ENCODE results near the gene SRGAP1. TPM values are rescaled to one million over a fixed set of nuclear protein-coding genes. Genes with fewer than 3 reads are reported as not detected.

Gene SRGAP1
- total RNA-seq, 1 experiment from 2014 or later: 28.3 TPM

DNA sequence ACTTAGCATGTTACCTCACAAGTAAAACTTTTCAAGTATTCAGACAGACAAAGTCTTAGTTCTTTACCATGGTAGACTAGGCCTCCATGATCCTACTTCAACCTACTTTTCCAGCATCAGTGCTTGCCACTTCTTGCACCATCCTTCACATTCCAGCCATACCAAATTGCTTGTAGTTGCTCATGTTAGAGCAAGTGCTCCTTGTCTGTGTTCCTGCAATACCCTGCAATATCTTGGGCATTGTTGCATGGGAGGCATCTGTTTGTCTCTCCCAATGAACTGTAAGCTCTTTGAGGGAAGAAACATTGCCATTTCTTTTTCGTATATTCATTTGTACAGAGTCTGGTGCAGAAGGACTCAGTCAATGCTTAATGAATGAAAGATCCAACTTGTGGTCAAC is 78.0 kb downstream of the SRGAP1 start:
- no peak overlapping the region for H3K4me3 Mint-ChIP-seq (ENCODE audit: low read depth, unreplicated experiment)
- BruUV-seq (replicated peaks): no TSS peak
- H3K27ac Mint-ChIP-seq (ENCODE audit: unreplicated experiment): no peak overlapping the region
- H3K36me3 Mint-ChIP-seq (ENCODE audit: insufficient read depth, unreplicated experiment): peaks cover 11% of the 10 kb centered on the region
- DNase-seq: no peak
- no peaks in the 10 kb centered on the region for H3K27me3 Mint-ChIP-seq (ENCODE audit: unreplicated experiment)
- H3K4me1 Mint-ChIP-seq (ENCODE audit: low read depth, unreplicated experiment): peaks cover 61% of the 10 kb centered on the region
- peaks cover 6% of the 10 kb centered on the region for H3K9me3 Mint-ChIP-seq (ENCODE audit: low read depth, unreplicated experiment)
- intact Hi-C loops (cut with micrococcal nuclease; ENCODE audit: unreplicated experiment): no loop called here
- no peak for TF ChIP-seq CTCF (IDR thresholded peaks at IDR 0.05; ENCODE audit: unreplicated experiment)
- CTCF ChIA-PET: no interaction called here

- CTCF ChIA-PET: no interaction called here
- Mint-ChIP-seq H3K27me3 (ENCODE audit: unreplicated experiment) (no peaks in the 10 kb centered on the region), H3K9me3 (ENCODE audit: low read depth, unreplicated experiment) (peaks cover 6% of the 10 kb centered on the region), H3K36me3 (ENCODE audit: insufficient read depth, unreplicated experiment) (peaks cover under 1% of the 10 kb centered on the region), H3K4me3 (ENCODE audit: low read depth, unreplicated experiment) (no peak overlapping the region), H3K4me1 (ENCODE audit: low read depth, unreplicated experiment) (peaks cover 38% of the 10 kb centered on the region), H3K27ac (ENCODE audit: unreplicated experiment) (no peak overlapping the region)
- no peak for TF ChIP-seq CTCF (IDR thresholded peaks at IDR 0.05; ENCODE audit: unreplicated experiment)
- no TSS peak for BruUV-seq (replicated peaks)
- no peak for DNase-seq
- intact Hi-C loops (cut with micrococcal nuclease; ENCODE audit: unreplicated experiment): no loop called here
Measured at GRCh38 chr12:63924781-63925180, 80.3 kb downstream of the SRGAP1 start.

- Mint-ChIP-seq H3K27me3 (ENCODE audit: unreplicated experiment) (no peaks in the 10 kb centered on the region), H3K9me3 (ENCODE audit: low read depth, unreplicated experiment) (no peaks in the 10 kb centered on the region), H3K27ac (ENCODE audit: unreplicated experiment) (no peak overlapping the region), H3K4me3 (ENCODE audit: low read depth, unreplicated experiment) (no peak overlapping the region), H3K4me1 (ENCODE audit: low read depth, unreplicated experiment) (peaks cover 21% of the 10 kb centered on the region), H3K36me3 (ENCODE audit: insufficient read depth, unreplicated experiment) (no peaks in the 10 kb centered on the region)
- no TSS peak for BruUV-seq (replicated peaks)
- no peak for DNase-seq
- TF ChIP-seq CTCF (IDR thresholded peaks at IDR 0.05; ENCODE audit: unreplicated experiment): no peak
- CTCF ChIA-PET: no interaction called here
- intact Hi-C loops (cut with micrococcal nuclease; ENCODE audit: unreplicated experiment): no loop called here
Measured at GRCh38 chr12:63927511-63927910, 83.0 kb downstream of the SRGAP1 start.

DNA sequence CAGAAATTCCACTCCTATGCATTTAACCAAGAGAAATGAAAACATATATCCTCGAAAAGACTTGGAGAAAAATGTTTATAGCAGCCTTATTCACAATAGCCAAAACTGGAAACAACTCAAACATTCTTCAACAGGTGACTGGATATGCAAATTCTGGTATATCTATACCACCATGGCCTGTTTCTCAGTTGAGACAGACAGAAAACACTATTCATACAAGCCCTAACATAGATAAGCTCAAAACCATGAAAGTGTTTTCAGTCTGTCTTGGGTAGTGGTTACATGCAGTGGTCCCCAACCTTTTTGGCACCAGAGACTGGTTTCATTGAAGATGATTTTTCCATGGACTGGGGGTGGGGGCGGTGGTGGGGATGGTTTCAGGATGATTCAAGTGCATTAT is 83.8 kb downstream of the SRGAP1 start:
- DNase-seq: no peak
- H3K4me3 Mint-ChIP-seq (ENCODE audit: low read depth, unreplicated experiment): no peak overlapping the region
- H3K27ac Mint-ChIP-seq (ENCODE audit: unreplicated experiment): no peak overlapping the region
- TF ChIP-seq CTCF (IDR thresholded peaks at IDR 0.05; ENCODE audit: unreplicated experiment): no peak
- H3K27me3 Mint-ChIP-seq (ENCODE audit: unreplicated experiment): no peaks in the 10 kb centered on the region
- no peaks in the 10 kb centered on the region for H3K9me3 Mint-ChIP-seq (ENCODE audit: low read depth, unreplicated experiment)
- no TSS peak for BruUV-seq (replicated peaks)
- CTCF ChIA-PET: interaction anchor here (0.6 kb wide), 1 partner anchor 94 kb away, joined by 3 read pairs; no protein-coding TSS in a partner anchor
- no peaks in the 10 kb centered on the region for H3K36me3 Mint-ChIP-seq (ENCODE audit: insufficient read depth, unreplicated experiment)
- peaks cover 14% of the 10 kb centered on the region for H3K4me1 Mint-ChIP-seq (ENCODE audit: low read depth, unreplicated experiment)
- intact Hi-C loops (cut with micrococcal nuclease; ENCODE audit: unreplicated experiment): no loop called here
